Activated naive CD4-positive, alpha-beta T cell treated with Interleukin-2 at 50 U/mL for 16 hours (primary cell): ENCODE measurements around the gene RAB1A.
"Not testable (repeated sequence)": the region's sequence is repeated elsewhere in the genome, so short reads cannot be mapped to it uniquely, and the experiment has no call there.

Source experiments
- DNase-seq: peaks from one replicate; pipeline ENCODE4 v3.0.0-alpha.2; 2020

Gene RAB1A

GRCh38 chr2:65129826-65130663 is at the start of gene RAB1A:
Gene RAB1A, minus strand, starts transcription at chr2:65130106. Its CDS starts 191 bp downstream, at chr2:65129915.
- DNase-seq, result peak; percentile 99

GRCh38 chr2:65177751-65178442 is 48.0 kb upstream of the RAB1A start:
- DNase-seq, result no peak

GRCh38 chr2:65175894-65176530 is 46.1 kb upstream of the RAB1A start:
- no peak for DNase-seq

- not testable (repeated sequence) for DNase-seq
Observed at GRCh38 chr2:65174031-65174430, 44.1 kb upstream of the RAB1A start.

GRCh38 chr2:65172994-65173790 is 43.3 kb upstream of the RAB1A start:
- no peak for DNase-seq

GRCh38 chr2:65170611-65171477 is 40.9 kb upstream of the RAB1A start:
- not testable (repeated sequence) for DNase-seq

- DNase-seq, result no peak
Observed at GRCh38 chr2:65169760-65170136, 39.8 kb upstream of the RAB1A start.

GRCh38 chr2:65165558-65165957 is 35.7 kb upstream of the RAB1A start:
- DNase-seq, result no peak

GRCh38 chr2:65164426-65164891 is 34.6 kb upstream of the RAB1A start:
- no peak for DNase-seq

GRCh38 chr2:65161551-65162100 is 31.7 kb upstream of the RAB1A start:
- no peak for DNase-seq

- no peak for DNase-seq
Observed at GRCh38 chr2:65159906-65160305, 30.0 kb upstream of the RAB1A start.

- DNase-seq, result no peak
Observed at GRCh38 chr2:65159261-65159660, 29.4 kb upstream of the RAB1A start.

GRCh38 chr2:65158557-65158956 is 28.7 kb upstream of the RAB1A start:
- DNase-seq, result no peak

GRCh38 chr2:65157856-65158255 is 27.9 kb upstream of the RAB1A start:
- not testable (repeated sequence) for DNase-seq

- DNase-seq, result no peak
Observed at GRCh38 chr2:65156041-65156440, 26.1 kb upstream of the RAB1A start.

- DNase-seq, result no peak
Observed at GRCh38 chr2:65153515-65153914, 23.6 kb upstream of the RAB1A start.

GRCh38 chr2:65146078-65146477 is 16.2 kb upstream of the RAB1A start:
- no peak for DNase-seq

- no peak for DNase-seq
Observed at GRCh38 chr2:65144571-65144970, 14.7 kb upstream of the RAB1A start.

GRCh38 chr2:65142515-65142914 is 12.6 kb upstream of the RAB1A start:
- DNase-seq, result no peak

- DNase-seq, result no peak
Observed at GRCh38 chr2:65137197-65137775, 7.4 kb upstream of the RAB1A start.

- DNase-seq, result no peak
Observed at GRCh38 chr2:65136253-65136652, 6.3 kb upstream of the RAB1A start.
